ENCODE measurements around the gene SENP1.

DNA sequence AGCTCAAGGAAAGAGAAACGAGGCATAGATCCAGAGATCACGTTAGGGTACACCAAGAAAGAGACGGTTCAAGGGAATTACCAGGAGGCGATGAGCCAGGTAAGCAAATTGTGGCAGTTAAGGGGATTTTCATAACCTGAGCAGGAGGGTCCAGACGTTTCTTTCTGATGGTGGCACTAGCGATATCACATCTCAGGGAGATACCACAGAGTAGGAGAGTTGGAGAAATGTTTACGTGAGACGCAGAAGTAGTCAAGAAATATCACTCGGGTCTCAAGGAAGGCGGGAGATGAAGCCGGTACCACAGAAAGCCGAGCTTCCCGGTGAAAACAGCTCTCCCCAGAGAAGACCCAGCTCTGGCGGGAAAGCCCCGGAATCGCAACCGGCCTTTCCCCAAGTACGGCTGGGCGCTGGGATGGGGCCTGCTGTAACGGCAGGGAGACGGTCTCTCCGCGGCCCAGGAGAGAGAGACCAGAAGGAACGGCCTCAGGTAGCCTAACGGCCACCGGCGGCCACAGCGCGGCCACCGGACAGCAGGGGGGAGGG, 485 bp downstream of the SENP1 start:
- TF ChIP-seq, protein P1, sequence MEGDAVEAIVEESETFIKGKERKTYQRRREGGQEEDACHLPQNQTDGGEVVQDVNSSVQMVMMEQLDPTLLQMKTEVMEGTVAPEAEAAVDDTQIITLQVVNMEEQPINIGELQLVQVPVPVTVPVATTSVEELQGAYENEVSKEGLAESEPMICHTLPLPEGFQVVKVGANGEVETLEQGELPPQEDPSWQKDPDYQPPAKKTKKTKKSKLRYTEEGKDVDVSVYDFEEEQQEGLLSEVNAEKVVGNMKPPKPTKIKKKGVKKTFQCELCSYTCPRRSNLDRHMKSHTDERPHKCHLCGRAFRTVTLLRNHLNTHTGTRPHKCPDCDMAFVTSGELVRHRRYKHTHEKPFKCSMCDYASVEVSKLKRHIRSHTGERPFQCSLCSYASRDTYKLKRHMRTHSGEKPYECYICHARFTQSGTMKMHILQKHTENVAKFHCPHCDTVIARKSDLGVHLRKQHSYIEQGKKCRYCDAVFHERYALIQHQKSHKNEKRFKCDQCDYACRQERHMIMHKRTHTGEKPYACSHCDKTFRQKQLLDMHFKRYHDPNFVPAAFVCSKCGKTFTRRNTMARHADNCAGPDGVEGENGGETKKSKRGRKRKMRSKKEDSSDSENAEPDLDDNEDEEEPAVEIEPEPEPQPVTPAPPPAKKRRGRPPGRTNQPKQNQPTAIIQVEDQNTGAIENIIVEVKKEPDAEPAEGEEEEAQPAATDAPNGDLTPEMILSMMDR (conservative IDR thresholded peaks at IDR 0.05): no peak
- TF ChIP-seq EZH2 (IDR thresholded peaks at IDR 0.05; ENCODE audit: low read depth): no peak
